ENCODE results near the gene CCNY. TPM values are rescaled to one million over a fixed set of nuclear protein-coding genes. Genes with fewer than 3 reads are reported as not detected.

Gene CCNY
- total RNA-seq, 2 donors from 2014 or later = 60.5 to 65.9 TPM

DNA sequence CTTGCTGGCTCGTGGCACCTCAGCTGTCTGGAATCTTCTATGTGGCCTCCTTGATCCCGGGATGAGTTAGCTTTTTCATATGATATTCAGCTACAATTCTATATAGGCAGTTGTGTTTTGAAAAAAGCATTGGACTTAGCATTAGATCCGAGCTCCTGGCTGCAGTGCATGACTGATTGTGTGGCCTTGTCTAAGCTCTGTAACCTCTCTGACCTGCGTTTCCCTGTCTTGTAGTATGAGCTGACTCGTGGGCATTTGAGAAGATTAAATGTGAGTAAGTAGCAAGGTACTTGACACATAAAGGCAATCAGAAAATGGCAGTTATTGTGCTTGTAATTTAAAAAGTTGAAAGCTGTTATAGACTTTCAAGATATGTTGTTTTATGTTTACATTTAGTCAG is 85.9 kb downstream of the CCNY start:
- H3K4me3 ChIP-seq (ENCODE audit: low read length) = no peak overlapping the region
- DNase-seq = no peak
- 70 to 87% methylated on average over 3 to 5 of the region's 5 CpGs for WGBS, 2 experiments (ENCODE audit: insufficient coverage in 1 of 2, insufficient read length in 1 of 2)
- H3K27ac ChIP-seq (ENCODE audit: low read depth, low read length) = no peak overlapping the region
- no peaks in the 10 kb centered on the region for H3K9me3 Mint-ChIP-seq
- H3K4me1 Mint-ChIP-seq = peaks cover 38% of the 10 kb centered on the region
- H3K4me1 ChIP-seq (ENCODE audit: control insufficient read depth, insufficient read depth, low read length) = peaks cover 2% of the 10 kb centered on the region
- no peaks in the 10 kb centered on the region for H3K36me3 ChIP-seq (ENCODE audit: control insufficient read depth, insufficient read depth, low read length)
- TF ChIP-seq, protein P1, sequence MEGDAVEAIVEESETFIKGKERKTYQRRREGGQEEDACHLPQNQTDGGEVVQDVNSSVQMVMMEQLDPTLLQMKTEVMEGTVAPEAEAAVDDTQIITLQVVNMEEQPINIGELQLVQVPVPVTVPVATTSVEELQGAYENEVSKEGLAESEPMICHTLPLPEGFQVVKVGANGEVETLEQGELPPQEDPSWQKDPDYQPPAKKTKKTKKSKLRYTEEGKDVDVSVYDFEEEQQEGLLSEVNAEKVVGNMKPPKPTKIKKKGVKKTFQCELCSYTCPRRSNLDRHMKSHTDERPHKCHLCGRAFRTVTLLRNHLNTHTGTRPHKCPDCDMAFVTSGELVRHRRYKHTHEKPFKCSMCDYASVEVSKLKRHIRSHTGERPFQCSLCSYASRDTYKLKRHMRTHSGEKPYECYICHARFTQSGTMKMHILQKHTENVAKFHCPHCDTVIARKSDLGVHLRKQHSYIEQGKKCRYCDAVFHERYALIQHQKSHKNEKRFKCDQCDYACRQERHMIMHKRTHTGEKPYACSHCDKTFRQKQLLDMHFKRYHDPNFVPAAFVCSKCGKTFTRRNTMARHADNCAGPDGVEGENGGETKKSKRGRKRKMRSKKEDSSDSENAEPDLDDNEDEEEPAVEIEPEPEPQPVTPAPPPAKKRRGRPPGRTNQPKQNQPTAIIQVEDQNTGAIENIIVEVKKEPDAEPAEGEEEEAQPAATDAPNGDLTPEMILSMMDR (conservative IDR thresholded peaks at IDR 0.05) = no peak
- peak overlapping the region; percentile 66 for H3K27ac Mint-ChIP-seq
- no peaks in the 10 kb centered on the region for H3K36me3 Mint-ChIP-seq (ENCODE audit: low read depth)
- no peak overlapping the region for H3K4me3 Mint-ChIP-seq
- no peak overlapping the region for H3K9ac ChIP-seq (ENCODE audit: extremely low read depth, low read length, poor library complexity, severe bottlenecking)
- H3K27me3 ChIP-seq (ENCODE audit: control insufficient read depth, insufficient read depth, low read length, poor library complexity, severe bottlenecking) = no peaks in the 10 kb centered on the region
- no peaks in the 10 kb centered on the region for H3K9me3 ChIP-seq (ENCODE audit: control insufficient read depth, low read length)
- H3K27me3 Mint-ChIP-seq (ENCODE audit: insufficient read depth) = no peaks in the 10 kb centered on the region

DNA sequence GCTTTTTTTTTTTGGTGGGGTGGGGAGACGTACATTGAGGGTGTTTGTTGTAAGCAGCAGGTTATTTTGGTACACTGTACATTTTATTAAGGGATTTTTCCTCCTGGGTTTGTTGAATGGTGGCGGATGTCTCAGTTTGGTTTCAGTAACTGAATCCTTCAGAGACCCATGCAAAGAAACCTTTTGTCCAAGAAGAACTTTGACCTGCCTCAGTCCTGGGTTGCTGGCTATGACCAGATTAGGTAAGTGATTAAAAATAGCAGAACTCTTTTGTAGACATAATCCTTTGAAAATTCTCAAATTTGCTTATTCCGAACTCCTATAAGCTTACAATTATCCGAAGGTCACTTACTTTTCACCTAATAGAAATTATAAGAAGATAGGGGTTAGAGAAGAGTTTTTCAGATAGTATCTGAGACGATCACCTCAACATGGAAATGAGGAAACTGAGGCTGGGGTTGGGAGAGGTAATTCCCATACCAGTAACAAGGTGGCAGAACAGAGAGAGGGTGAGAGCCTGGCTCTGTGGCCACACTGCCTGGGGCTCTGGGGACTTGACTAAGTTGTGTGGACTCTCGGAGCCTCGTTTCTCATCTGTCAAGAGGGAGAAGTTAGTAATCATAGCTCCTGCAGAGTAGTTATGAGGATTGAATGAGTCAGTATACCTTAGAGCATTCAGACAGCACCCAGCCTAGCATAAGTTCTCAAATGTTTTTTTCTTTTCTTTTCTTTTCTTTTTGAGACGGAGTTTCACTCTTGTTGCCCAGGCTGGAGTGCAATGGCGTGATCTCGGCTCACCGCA is 87.4 kb downstream of the CCNY start:
- no peak overlapping the region for H3K27ac Mint-ChIP-seq
- peaks cover 29% of the 10 kb centered on the region for H3K4me1 Mint-ChIP-seq
- H3K4me3 ChIP-seq (ENCODE audit: low read length) = no peak overlapping the region

DNA sequence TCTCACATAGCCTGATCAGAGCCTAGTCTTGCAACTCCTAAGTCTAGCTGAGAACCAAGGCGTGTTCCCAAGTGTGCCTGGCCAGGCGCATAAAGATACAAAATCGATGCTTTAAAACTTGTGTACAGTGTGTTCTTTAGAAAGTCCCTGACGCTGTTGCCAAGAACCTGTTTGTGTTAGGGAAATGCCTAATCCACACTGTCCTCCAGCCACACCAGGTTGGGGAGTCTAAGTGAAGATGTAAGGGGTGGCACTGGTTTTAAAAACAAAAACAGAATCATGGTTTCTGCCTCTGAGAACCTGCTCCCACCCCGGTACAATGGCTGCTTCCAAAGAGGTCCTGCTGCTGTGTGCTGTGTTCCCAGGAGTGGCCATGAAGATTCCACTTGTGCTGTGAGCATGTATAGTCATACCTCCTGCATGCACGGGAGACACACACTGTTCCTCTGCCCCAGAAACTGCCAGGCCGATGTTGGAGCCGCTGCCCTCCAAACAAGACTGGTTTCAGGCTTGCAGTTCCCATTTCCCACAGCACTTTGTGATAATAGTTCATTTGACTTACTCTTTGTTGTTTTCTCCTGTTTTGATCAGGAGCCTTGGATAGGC is 88.5 kb downstream of the CCNY start:
- Histone ChIP-seq H3K27ac (ENCODE audit: low read depth, low read length) (no peak overlapping the region), H3K4me3 (ENCODE audit: low read length) (no peak overlapping the region), H3K36me3 (ENCODE audit: control insufficient read depth, insufficient read depth, low read length) (no peaks in the 10 kb centered on the region), H3K9ac (ENCODE audit: extremely low read depth, low read length, poor library complexity, severe bottlenecking) (no peak overlapping the region), H3K9me3 (ENCODE audit: control insufficient read depth, low read length) (peaks cover 5% of the 10 kb centered on the region), H3K27me3 (ENCODE audit: control insufficient read depth, insufficient read depth, low read length, poor library complexity, severe bottlenecking) (no peaks in the 10 kb centered on the region), H3K4me1 (ENCODE audit: control insufficient read depth, insufficient read depth, low read length) (peaks cover 2% of the 10 kb centered on the region)
- H3K27ac Mint-ChIP-seq = no peak overlapping the region
- no peaks in the 10 kb centered on the region for H3K9me3 Mint-ChIP-seq
- no peaks in the 10 kb centered on the region for H3K27me3 Mint-ChIP-seq (ENCODE audit: insufficient read depth)
- TF ChIP-seq, protein P1 (conservative IDR thresholded peaks at IDR 0.05) = no peak
- no peak overlapping the region for H3K4me3 Mint-ChIP-seq
- H3K36me3 Mint-ChIP-seq (ENCODE audit: low read depth) = no peaks in the 10 kb centered on the region
- WGBS, 2 experiments (ENCODE audit: insufficient coverage in 1 of 2, insufficient read length in 1 of 2) = 93% methylated on average over 6 to 8 of the region's 8 CpGs
- H3K4me1 Mint-ChIP-seq = peaks cover 29% of the 10 kb centered on the region
- no peak for DNase-seq

More for the DNA sequence above, 87.4 kb downstream of the CCNY start:
- TF ChIP-seq, protein P1 (conservative IDR thresholded peaks at IDR 0.05) = peak; percentile 12
- H3K9me3 ChIP-seq (ENCODE audit: control insufficient read depth, low read length) = no peaks in the 10 kb centered on the region
- H3K27me3 Mint-ChIP-seq (ENCODE audit: insufficient read depth) = no peaks in the 10 kb centered on the region
- H3K36me3 Mint-ChIP-seq (ENCODE audit: low read depth) = no peaks in the 10 kb centered on the region
- no peak overlapping the region for H3K4me3 Mint-ChIP-seq
- H3K9me3 Mint-ChIP-seq = no peaks in the 10 kb centered on the region
- H3K9ac ChIP-seq (ENCODE audit: extremely low read depth, low read length, poor library complexity, severe bottlenecking) = no peak overlapping the region
- H3K4me1 ChIP-seq (ENCODE audit: control insufficient read depth, insufficient read depth, low read length) = peaks cover 2% of the 10 kb centered on the region
- 78 to 95% methylated on average over 5 to 10 of the region's 11 CpGs for WGBS, 2 experiments (ENCODE audit: insufficient coverage in 1 of 2, insufficient read length in 1 of 2)
- H3K27me3 ChIP-seq (ENCODE audit: control insufficient read depth, insufficient read depth, low read length, poor library complexity, severe bottlenecking) = no peaks in the 10 kb centered on the region
- no peak for DNase-seq
- no peaks in the 10 kb centered on the region for H3K36me3 ChIP-seq (ENCODE audit: control insufficient read depth, insufficient read depth, low read length)
- H3K27ac ChIP-seq (ENCODE audit: low read depth, low read length) = no peak overlapping the region
